Choroid plexus epithelial cell (primary cell): ENCODE measurements around the gene DPPA2.
"Not testable (repeated sequence)": the region's sequence is repeated elsewhere in the genome, so short reads cannot be mapped to it uniquely, and the experiment has no call there.

Experiments
- DNase-seq: peaks from one replicate; pipeline ENCODE4 v3.0.0-alpha.2; 2010; ENCODE audit warnings: low read depth
- H3K4me3 ChIP-seq: 2 replicates; pipeline ENCODE4 v1.5.1; 2011; ENCODE audit warnings: low read depth, mild to moderate bottlenecking, control low read depth, low read length, moderate library complexity
- CTCF ChIP-seq: conservative IDR thresholded peaks from 2 replicates; pipeline ENCODE4 v1.5.1; 2011; ENCODE audit warnings: low read depth, mild to moderate bottlenecking, control low read depth, inconsistent platforms, low read length, moderate library complexity

Gene DPPA2

DNA sequence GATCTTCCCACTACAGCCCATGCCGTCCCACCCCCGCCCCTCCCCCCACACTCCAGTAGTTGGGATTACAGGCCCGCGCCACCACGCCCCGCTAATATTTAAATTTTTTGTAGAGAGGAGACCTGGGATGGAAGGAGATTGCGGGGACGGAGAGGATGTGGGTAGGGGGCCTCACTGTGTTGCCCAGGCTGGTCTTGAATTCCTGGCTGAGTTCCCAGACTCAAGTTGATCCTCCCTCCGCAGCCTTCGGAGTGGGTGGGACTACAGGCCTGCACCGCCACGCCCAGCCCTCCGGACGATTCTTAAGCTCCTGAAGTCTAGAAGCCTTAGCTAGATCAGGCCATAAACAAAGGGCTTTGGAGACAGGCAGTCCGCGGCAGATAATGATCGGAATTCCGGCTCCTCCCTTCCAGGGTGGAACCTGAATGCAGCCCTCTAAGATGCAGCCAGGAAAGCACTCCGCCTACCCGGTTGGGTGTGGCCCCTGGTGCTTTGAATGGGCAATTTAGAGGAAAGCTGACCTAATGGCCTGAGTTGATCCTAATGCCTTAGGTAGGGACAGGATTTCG, at the start of gene DPPA2:
Gene DPPA2 (minus strand): TSS at position 356 of the 569 bp plus-strand sequence. CDS start 1,975 bp downstream, outside the sequence.
- no peak within 1 kb of the TSS for H3K4me3 ChIP-seq
- TF ChIP-seq CTCF, result no peak
- DNase-seq, result no peak

DNA sequence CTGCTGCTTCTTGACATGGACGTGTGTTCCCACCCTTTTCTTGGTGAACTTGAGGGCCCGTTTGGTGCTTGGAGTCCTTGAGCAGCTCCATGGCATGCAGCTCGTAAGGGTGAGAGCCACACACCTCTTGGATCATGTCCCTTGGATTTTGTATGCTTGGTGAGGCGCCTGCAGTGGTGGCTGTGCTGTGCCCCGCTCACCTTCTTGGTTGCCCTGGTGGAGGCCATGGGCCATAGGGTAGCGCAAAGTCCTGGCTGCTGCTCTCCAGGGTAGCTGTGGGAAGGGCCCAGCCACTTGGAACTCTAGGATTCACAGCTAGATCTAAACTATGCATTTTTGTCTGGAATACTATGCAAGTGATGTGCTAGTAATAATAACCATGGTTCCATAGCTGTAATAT, 47.8 kb upstream of the DPPA2 start:
- H3K4me3 ChIP-seq, result no peak overlapping the region
- no peak for TF ChIP-seq CTCF
- no peak for DNase-seq

GRCh38 chr3:109363634-109364033, 47.3 kb upstream of the DPPA2 start:
- no peak overlapping the region for H3K4me3 ChIP-seq
- TF ChIP-seq CTCF, result no peak
- no peak for DNase-seq

GRCh38 chr3:109362823-109363222, 46.5 kb upstream of the DPPA2 start:
- no peak for DNase-seq
- TF ChIP-seq CTCF, result no peak
- H3K4me3 ChIP-seq, result no peak overlapping the region

DNA sequence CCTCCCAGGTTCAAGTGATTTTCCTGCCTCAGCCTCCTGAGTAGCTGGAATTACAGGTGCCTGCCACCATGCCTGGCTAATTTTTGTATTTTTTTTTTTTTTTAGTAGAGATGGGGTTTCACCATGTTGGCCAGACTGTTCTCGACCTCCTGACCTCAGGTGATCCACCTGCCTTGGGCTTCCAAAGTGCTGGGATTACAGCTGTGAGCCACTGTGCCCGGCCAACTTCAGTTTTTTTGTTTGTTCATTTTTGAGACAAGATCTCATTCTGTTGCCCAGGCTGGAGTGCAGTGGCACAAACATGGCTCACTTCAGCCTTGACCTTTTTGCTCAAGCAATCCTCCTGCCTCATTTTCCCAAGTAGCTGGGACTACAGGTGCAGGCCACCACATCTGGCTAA, 42.5 kb upstream of the DPPA2 start:
- not testable (repeated sequence) for H3K4me3 ChIP-seq, DNase-seq

DNA sequence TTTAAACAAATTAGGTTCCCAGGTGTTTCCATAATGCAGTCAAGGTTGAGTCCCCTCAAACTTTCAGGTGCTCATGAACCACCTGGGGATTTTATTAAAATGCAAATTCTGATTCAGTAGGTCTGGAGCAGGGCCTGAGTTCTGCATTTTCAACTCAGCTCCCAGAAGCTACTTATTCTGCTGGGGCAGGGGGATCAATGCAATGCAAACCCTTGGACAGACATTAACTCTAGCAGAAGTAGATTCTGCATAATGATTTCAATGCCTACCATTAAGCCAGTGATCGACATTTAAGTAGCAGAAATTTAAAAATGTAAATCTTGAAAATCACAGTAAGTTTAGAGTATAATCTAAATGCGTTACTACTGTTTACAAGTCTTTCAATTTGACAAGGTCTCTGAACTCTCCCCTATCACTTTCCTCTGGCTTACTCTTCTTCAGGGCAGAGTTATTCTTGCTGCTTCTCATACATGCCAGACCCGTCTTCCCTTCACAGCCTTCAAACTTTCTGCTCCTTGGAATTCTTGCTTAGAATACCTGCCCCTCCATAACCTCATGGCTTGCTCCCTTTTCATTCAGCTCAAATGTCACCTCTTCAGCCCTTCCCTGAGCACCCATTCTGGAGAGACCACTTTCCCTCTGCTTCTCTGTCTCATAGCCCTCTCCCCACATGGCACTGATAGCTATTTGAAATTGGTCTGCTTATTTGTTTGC, 40.3 kb upstream of the DPPA2 start:
- no peak for DNase-seq
- no peak overlapping the region for H3K4me3 ChIP-seq
- TF ChIP-seq CTCF, result no peak

GRCh38 chr3:109355625-109356441, 39.5 kb upstream of the DPPA2 start:
- no peak for DNase-seq
- TF ChIP-seq CTCF, result no peak
- H3K4me3 ChIP-seq, result no peak overlapping the region
